ENCODE measurements around the gene HAX1. TPM values are rescaled to one million over a fixed set of nuclear protein-coding genes. Genes with fewer than 3 reads are reported as not detected.

Gene HAX1
- total and polyA plus RNA-seq, 2 experiments from 2014 or later = 73.2 to 92.0 TPM

DNA sequence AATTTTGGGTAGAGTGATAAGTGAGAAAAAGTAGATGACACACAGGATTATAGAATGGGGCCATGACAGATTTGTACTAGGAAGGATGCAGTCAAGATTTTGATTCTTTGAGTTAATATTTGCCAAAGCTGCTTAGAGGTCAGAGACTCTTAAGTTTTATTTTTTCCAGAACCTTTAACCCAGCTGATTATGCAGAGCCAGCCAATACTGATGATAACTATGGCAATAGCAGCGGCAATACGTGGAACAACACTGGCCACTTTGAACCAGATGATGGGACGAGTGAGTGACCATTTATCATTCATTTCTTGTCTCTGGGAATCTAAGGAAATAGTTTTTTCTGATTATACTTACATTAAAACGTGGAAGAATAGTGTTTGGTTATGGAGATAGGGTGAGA, 35.6 kb upstream of the HAX1 start:
- Histone ChIP-seq H4K20me1 (replicated peaks; ENCODE audit: insufficient read depth) (peaks cover 74% of the 10 kb centered on the region), H2AFZ (no peak overlapping the region), H3K79me2 (replicated peaks; ENCODE audit: insufficient read depth) (peaks cover 98% of the 10 kb centered on the region), H3K4me1 (ENCODE audit: insufficient read depth) (no peaks in the 10 kb centered on the region), H3K27ac (ENCODE audit: low read depth) (no peak overlapping the region), H3K9me2 (ENCODE audit: insufficient read depth) (no peaks in the 10 kb centered on the region), H3K4me2 (no peak overlapping the region), H3K36me3 (ENCODE audit: insufficient read depth) (peaks cover 89% of the 10 kb centered on the region), H3F3A (replicated peaks; ENCODE audit: low read depth) (peaks cover 19% of the 10 kb centered on the region), H3K4me3 (no peak overlapping the region), H3K27me3 (ENCODE audit: insufficient read depth) (no peaks in the 10 kb centered on the region)
- H3K4me1 Mint-ChIP-seq = no peaks in the 10 kb centered on the region
- H3K4me3 Mint-ChIP-seq = no peak overlapping the region
- no peaks in the 10 kb centered on the region for H3K9me3 Mint-ChIP-seq
- no peaks in the 10 kb centered on the region for H3K27me3 Mint-ChIP-seq (ENCODE audit: insufficient read depth, low read depth, poor library complexity)
- no peak for DNase-seq (ENCODE audit: low spot score)
- no peak overlapping the region for H3K27ac Mint-ChIP-seq
- no peak for ATAC-seq
- H3K36me3 Mint-ChIP-seq (ENCODE audit: low read depth) = peaks cover 94% of the 10 kb centered on the region
- TF ChIP-seq JUNB (IDR thresholded peaks at IDR 0.05; ENCODE audit: unreplicated experiment) (no peak), EZH2 (IDR thresholded peaks at IDR 0.05; ENCODE audit: low read depth, unreplicated experiment) (no peak), ZNF114 (CRISPR knock-in tag; IDR thresholded peaks at IDR 0.05) (no peak), NANOG (IDR thresholded peaks at IDR 0.05; ENCODE audit: borderline replicate concordance) (no peak), EZH2phosphoT487 (IDR thresholded peaks at IDR 0.05; ENCODE audit: unreplicated experiment) (no peak), STAT1 (IDR thresholded peaks at IDR 0.05; ENCODE audit: unreplicated experiment) (no peak)
- TF ChIP-seq, protein P1, sequence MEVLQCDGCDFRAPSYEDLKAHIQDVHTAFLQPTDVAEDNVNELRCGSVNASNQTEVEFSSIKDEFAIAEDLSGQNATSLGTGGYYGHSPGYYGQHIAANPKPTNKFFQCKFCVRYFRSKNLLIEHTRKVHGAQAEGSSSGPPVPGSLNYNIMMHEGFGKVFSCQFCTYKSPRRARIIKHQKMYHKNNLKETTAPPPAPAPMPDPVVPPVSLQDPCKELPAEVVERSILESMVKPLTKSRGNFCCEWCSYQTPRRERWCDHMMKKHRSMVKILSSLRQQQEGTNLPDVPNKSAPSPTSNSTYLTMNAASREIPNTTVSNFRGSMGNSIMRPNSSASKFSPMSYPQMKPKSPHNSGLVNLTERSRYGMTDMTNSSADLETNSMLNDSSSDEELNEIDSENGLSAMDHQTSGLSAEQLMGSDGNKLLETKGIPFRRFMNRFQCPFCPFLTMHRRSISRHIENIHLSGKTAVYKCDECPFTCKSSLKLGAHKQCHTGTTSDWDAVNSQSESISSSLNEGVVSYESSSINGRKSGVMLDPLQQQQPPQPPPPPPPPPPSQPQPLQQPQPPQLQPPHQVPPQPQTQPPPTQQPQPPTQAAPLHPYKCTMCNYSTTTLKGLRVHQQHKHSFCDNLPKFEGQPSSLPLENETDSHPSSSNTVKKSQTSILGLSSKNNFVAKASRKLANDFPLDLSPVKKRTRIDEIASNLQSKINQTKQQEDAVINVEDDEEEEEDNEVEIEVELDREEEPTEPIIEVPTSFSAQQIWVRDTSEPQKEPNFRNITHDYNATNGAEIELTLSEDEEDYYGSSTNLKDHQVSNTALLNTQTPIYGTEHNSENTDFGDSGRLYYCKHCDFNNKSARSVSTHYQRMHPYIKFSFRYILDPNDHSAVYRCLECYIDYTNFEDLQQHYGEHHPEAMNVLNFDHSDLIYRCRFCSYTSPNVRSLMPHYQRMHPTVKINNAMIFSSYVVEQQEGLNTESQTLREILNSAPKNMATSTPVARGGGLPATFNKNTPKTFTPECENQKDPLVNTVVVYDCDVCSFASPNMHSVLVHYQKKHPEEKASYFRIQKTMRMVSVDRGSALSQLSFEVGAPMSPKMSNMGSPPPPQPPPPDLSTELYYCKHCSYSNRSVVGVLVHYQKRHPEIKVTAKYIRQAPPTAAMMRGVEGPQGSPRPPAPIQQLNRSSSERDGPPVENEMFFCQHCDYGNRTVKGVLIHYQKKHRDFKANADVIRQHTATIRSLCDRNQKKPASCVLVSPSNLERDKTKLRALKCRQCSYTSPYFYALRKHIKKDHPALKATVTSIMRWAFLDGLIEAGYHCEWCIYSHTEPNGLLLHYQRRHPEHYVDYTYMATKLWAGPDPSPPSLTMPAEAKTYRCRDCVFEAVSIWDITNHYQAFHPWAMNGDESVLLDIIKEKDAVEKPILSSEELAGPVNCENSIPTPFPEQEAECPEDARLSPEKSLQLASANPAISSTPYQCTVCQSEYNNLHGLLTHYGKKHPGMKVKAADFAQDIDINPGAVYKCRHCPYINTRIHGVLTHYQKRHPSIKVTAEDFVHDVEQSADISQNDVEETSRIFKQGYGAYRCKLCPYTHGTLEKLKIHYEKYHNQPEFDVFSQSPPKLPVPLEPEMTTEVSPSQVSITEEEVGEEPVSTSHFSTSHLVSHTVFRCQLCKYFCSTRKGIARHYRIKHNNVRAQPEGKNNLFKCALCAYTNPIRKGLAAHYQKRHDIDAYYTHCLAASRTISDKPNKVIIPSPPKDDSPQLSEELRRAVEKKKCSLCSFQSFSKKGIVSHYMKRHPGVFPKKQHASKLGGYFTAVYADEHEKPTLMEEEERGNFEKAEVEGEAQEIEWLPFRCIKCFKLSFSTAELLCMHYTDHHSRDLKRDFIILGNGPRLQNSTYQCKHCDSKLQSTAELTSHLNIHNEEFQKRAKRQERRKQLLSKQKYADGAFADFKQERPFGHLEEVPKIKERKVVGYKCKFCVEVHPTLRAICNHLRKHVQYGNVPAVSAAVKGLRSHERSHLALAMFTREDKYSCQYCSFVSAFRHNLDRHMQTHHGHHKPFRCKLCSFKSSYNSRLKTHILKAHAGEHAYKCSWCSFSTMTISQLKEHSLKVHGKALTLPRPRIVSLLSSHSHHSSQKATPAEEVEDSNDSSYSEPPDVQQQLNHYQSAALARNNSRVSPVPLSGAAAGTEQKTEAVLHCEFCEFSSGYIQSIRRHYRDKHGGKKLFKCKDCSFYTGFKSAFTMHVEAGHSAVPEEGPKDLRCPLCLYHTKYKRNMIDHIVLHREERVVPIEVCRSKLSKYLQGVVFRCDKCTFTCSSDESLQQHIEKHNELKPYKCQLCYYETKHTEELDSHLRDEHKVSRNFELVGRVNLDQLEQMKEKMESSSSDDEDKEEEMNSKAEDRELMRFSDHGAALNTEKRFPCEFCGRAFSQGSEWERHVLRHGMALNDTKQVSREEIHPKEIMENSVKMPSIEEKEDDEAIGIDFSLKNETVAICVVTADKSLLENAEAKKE (CRISPR knock-in tag; IDR thresholded peaks at IDR 0.05) = no peak

DNA sequence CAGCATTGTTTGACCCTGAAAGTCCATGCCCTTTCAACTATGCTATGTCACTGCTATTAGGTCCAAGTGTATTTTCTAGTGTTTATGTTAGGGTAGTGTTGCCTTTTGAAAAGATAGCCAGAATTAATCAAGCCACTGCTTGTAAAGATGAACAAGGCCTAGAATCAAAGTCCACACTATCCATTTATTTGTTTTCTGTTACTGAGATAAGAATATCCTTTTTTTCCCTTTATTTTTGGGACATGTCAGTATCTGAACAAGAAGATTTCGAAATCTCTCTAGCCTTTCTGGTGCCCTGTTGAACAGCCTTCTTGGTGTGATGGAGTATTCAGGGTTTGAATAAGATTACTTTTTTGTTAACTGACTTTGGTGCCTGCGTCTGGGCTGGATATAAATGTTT, 35.0 kb upstream of the HAX1 start:
- peaks cover 19% of the 10 kb centered on the region for H3F3A ChIP-seq (replicated peaks; ENCODE audit: low read depth)
- ATAC-seq (no peak), DNase-seq (ENCODE audit: low spot score) (no peak)
- H4K20me1 ChIP-seq (replicated peaks; ENCODE audit: insufficient read depth) = peaks cover 79% of the 10 kb centered on the region
- H3K9me2 ChIP-seq (ENCODE audit: insufficient read depth) = no peaks in the 10 kb centered on the region
- Mint-ChIP-seq H3K9me3 (no peaks in the 10 kb centered on the region), H3K27ac (0 out of 2 replicates have a peak overlapping the region, but pooled peaks have one; percentile 18), H3K36me3 (ENCODE audit: low read depth) (peaks cover 94% of the 10 kb centered on the region), H3K27me3 (ENCODE audit: insufficient read depth, low read depth, poor library complexity) (no peaks in the 10 kb centered on the region), H3K4me3 (no peak overlapping the region), H3K4me1 (no peaks in the 10 kb centered on the region)
- no peak overlapping the region for H3K27ac ChIP-seq (ENCODE audit: low read depth)
- H2AFZ ChIP-seq = no peak overlapping the region
- peaks cover 89% of the 10 kb centered on the region for H3K36me3 ChIP-seq (ENCODE audit: insufficient read depth)
- H3K79me2 ChIP-seq (replicated peaks; ENCODE audit: insufficient read depth) = peaks cover 97% of the 10 kb centered on the region
- H3K4me2 ChIP-seq = no peak overlapping the region
- H3K4me1 ChIP-seq (ENCODE audit: insufficient read depth) = no peaks in the 10 kb centered on the region
- no peaks in the 10 kb centered on the region for H3K27me3 ChIP-seq (ENCODE audit: insufficient read depth)
- H3K4me3 ChIP-seq = no peak overlapping the region
- TF ChIP-seq EZH2phosphoT487 (IDR thresholded peaks at IDR 0.05; ENCODE audit: unreplicated experiment) (no peak), NANOG (IDR thresholded peaks at IDR 0.05; ENCODE audit: borderline replicate concordance) (no peak), EZH2 (IDR thresholded peaks at IDR 0.05; ENCODE audit: low read depth, unreplicated experiment) (no peak), CREB1 (CRISPR knock-in tag; IDR thresholded peaks at IDR 0.05; ENCODE audit: low read depth) (no peak), ZNF331 (CRISPR knock-in tag; IDR thresholded peaks at IDR 0.05; ENCODE audit: low read depth) (no peak)
- TF ChIP-seq, protein P2, sequence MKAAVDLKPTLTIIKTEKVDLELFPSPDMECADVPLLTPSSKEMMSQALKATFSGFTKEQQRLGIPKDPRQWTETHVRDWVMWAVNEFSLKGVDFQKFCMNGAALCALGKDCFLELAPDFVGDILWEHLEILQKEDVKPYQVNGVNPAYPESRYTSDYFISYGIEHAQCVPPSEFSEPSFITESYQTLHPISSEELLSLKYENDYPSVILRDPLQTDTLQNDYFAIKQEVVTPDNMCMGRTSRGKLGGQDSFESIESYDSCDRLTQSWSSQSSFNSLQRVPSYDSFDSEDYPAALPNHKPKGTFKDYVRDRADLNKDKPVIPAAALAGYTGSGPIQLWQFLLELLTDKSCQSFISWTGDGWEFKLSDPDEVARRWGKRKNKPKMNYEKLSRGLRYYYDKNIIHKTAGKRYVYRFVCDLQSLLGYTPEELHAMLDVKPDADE (IDR thresholded peaks at IDR 0.05) = no peak
- TF ChIP-seq, protein P3, sequence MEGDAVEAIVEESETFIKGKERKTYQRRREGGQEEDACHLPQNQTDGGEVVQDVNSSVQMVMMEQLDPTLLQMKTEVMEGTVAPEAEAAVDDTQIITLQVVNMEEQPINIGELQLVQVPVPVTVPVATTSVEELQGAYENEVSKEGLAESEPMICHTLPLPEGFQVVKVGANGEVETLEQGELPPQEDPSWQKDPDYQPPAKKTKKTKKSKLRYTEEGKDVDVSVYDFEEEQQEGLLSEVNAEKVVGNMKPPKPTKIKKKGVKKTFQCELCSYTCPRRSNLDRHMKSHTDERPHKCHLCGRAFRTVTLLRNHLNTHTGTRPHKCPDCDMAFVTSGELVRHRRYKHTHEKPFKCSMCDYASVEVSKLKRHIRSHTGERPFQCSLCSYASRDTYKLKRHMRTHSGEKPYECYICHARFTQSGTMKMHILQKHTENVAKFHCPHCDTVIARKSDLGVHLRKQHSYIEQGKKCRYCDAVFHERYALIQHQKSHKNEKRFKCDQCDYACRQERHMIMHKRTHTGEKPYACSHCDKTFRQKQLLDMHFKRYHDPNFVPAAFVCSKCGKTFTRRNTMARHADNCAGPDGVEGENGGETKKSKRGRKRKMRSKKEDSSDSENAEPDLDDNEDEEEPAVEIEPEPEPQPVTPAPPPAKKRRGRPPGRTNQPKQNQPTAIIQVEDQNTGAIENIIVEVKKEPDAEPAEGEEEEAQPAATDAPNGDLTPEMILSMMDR (conservative IDR thresholded peaks at IDR 0.05; ENCODE audit: low read depth in 2 of 2) = no peak
